Loucy (cell line): ENCODE data around the gene DOK7.

Experiments
- H2AFZ ChIP-seq: fragments of 200-600 bp; sonication (generic); 2 replicates; pipeline ENCODE4 v1.6.0; 2016; ENCODE audit warnings: antibody characterized with exemption, mild to moderate bottlenecking, low read length, moderate library complexity
- H3F3A ChIP-seq: fragments of 200-600 bp; 2 replicates; pipeline ENCODE4 v1.6.0; 2016; ENCODE audit warnings: antibody characterized with exemption, low read depth, mild to moderate bottlenecking
- H3K27me3 ChIP-seq: fragments of 200-600 bp; sonication (generic); 2 replicates; pipeline ENCODE4 v1.6.1; 2014; ENCODE audit warnings: low read length, mild to moderate bottlenecking; ENCODE audit not compliant: insufficient read depth, poor library complexity, severe bottlenecking
- H3K36me3 ChIP-seq: fragments of 200-600 bp; sonication (generic); 2 replicates; pipeline ENCODE4 v1.6.1; 2016; ENCODE audit warnings: low read length; ENCODE audit not compliant: insufficient read depth
- H3K4me1 ChIP-seq: fragments of 200-600 bp; sonication (generic); 2 replicates; pipeline ENCODE4 v1.5.1; 2014; ENCODE audit warnings: low read length, mild to moderate bottlenecking; ENCODE audit not compliant: insufficient read depth, poor library complexity, severe bottlenecking
- H3K4me2 ChIP-seq: fragments of 200-600 bp; sonication (generic); 2 replicates; pipeline ENCODE4 v1.6.0; 2014; ENCODE audit warnings: antibody characterized with exemption, low read length, low read depth, mild to moderate bottlenecking; ENCODE audit not compliant: poor library complexity, severe bottlenecking
- H3K4me3 ChIP-seq: fragments of 200-600 bp; sonication (generic); 2 replicates; pipeline ENCODE4 v1.5.1; 2014; ENCODE audit warnings: low read length, mild to moderate bottlenecking, mixed read lengths; ENCODE audit not compliant: poor library complexity, severe bottlenecking
- H3K79me2 ChIP-seq: fragments of 200-600 bp; sonication (generic); 2 replicates; pipeline ENCODE4 v1.6.1; 2014; ENCODE audit warnings: low read length; ENCODE audit not compliant: insufficient read depth
- H3K9ac ChIP-seq: fragments of 200-600 bp; sonication (generic); 2 replicates; pipeline ENCODE4 v1.6.0; 2014; ENCODE audit warnings: mild to moderate bottlenecking, low read depth, low read length, moderate library complexity; ENCODE audit not compliant: poor library complexity, severe bottlenecking
- H3K9me2 ChIP-seq: fragments of 200-600 bp; sonication (generic); replicated peaks from 2 replicates; pipeline ENCODE4 v1.6.1; 2016; ENCODE audit warnings: low read depth, low read length, mixed read lengths
- H3K9me3 ChIP-seq: fragments of 200-600 bp; sonication (generic); 2 replicates; pipeline ENCODE4 v1.6.1; 2014; ENCODE audit warnings: mild to moderate bottlenecking, antibody characterized with exemption, low read length, low read depth; ENCODE audit not compliant: insufficient read depth
- H4K20me1 ChIP-seq: fragments of 200-600 bp; sonication (generic); 2 replicates; pipeline ENCODE4 v1.6.0; 2014; ENCODE audit warnings: antibody characterized with exemption, low read length, mild to moderate bottlenecking; ENCODE audit not compliant: insufficient read depth, poor library complexity, severe bottlenecking
- CTCF ChIP-seq: fragments of 200-600 bp; sonication (generic); conservative IDR thresholded peaks from 2 replicates; pipeline ENCODE4 v1.5.1; 2014; ENCODE audit warnings: mild to moderate bottlenecking, antibody characterized with exemption, low read length
- EZH2phosphoT487 ChIP-seq: fragments of 200-600 bp; IDR thresholded peaks from 2 replicates; pipeline ENCODE4 v1.6.1; 2018; ENCODE audit warnings: antibody characterized with exemption, mild to moderate bottlenecking, moderate library complexity, borderline replicate concordance

Gene DOK7

GRCh38 chr4:3498407-3498806 lies 35.3 kb downstream of the DOK7 start:
- Histone ChIP-seq H3K36me3 (peaks cover 3% of the 10 kb centered on the region; the same call in 1 of the 2 replicates), H3F3A (no peaks in the 10 kb centered on the region), H2AFZ (no peak overlapping the region), H3K9me3 (no peaks in the 10 kb centered on the region), H3K9me2 (no peaks in the 10 kb centered on the region), H3K4me1 (no peaks in the 10 kb centered on the region), H3K4me3 (no peak overlapping the region), H4K20me1 (no peaks in the 10 kb centered on the region), H3K9ac (no peak overlapping the region), H3K4me2 (no peak overlapping the region), H3K27me3 (no peaks in the 10 kb centered on the region), H3K79me2 (no peaks in the 10 kb centered on the region)
- TF ChIP-seq EZH2phosphoT487 (no peak), CTCF (no peak)

- TF ChIP-seq EZH2phosphoT487 (no peak), CTCF (no peak)
- no peaks in the 10 kb centered on the region for H3K79me2 ChIP-seq
- H4K20me1 ChIP-seq: no peaks in the 10 kb centered on the region
- no peak overlapping the region for H3K9ac ChIP-seq
- no peaks in the 10 kb centered on the region for H3K9me3 ChIP-seq
- peaks cover 6% of the 10 kb centered on the region; the same call in 1 of the 2 replicates for H3K36me3 ChIP-seq
- H3K4me3 ChIP-seq: no peak overlapping the region
- H2AFZ ChIP-seq: no peak overlapping the region
- H3K9me2 ChIP-seq: no peaks in the 10 kb centered on the region
- no peaks in the 10 kb centered on the region for H3K4me1 ChIP-seq
- no peaks in the 10 kb centered on the region for H3K27me3 ChIP-seq
- H3K4me2 ChIP-seq: no peak overlapping the region
- no peaks in the 10 kb centered on the region for H3F3A ChIP-seq
Measured at GRCh38 chr4:3498901-3499510, 35.9 kb downstream of the DOK7 start.

DNA sequence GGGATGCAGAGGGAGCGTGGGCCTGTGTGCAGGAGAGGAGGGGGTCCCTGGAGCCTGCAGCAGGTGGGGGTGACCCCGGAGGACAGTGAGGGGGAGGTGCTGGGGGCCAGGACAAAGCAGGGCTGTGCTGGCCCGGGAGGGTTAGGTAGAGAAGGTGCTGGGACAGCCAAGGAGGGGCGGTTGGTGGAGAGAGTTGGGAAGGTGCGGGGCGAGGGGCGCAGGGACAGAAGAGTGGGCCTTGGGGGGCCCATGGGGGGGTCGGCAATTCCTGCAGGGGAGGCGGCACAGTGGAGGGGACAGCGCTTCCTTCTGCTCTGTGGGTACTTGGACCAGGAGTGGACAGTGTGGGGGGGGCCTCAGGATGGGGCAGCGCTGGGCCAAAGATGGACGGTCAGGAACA lies 36.6 kb downstream of the DOK7 start:
- no peak overlapping the region for H2AFZ ChIP-seq
- H3F3A ChIP-seq: no peaks in the 10 kb centered on the region
- H3K9ac ChIP-seq: no peak overlapping the region
- no peak overlapping the region for H3K4me2 ChIP-seq
- H3K9me2 ChIP-seq: no peaks in the 10 kb centered on the region
- peaks cover 8% of the 10 kb centered on the region; the same call in 1 of the 2 replicates for H3K36me3 ChIP-seq
- TF ChIP-seq CTCF (no peak), EZH2phosphoT487 (no peak)
- H3K27me3 ChIP-seq: no peaks in the 10 kb centered on the region
- no peaks in the 10 kb centered on the region for H3K9me3 ChIP-seq
- H3K4me3 ChIP-seq: no peak overlapping the region
- no peaks in the 10 kb centered on the region for H3K4me1 ChIP-seq
- H4K20me1 ChIP-seq: no peaks in the 10 kb centered on the region
- H3K79me2 ChIP-seq: no peaks in the 10 kb centered on the region
